HG02623 (cell line): ENCODE data around the gene GBF1.

Experiments used
- ATAC-seq: cut with Tn5 transposase; IDR thresholded peaks from one replicate; pipeline ENCODE4 v1.9.1; 2021; ENCODE audit warnings: moderate library complexity; ENCODE audit not compliant: unreplicated experiment

The GBF1 gene

DNA sequence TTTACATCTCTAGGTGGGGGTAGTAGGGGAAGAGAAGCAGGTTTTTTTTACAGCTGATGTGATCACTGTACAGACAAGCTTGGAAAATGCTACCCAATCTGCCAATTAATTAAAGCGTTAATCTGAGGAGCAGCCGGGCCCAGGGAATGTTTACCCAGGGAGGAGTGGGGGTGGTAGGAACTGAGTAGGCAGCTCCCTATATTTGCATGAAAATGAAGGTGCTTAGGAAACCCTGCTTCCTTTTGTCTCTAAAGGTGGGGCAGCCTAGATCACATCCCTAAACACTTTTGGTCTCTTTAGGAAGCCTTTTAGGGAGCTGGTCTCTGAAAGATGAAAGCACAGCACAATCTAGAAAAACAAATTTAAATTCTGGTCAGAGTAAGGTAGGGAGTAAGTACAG, 97.1 kb downstream of the GBF1 start:
- no peak for ATAC-seq

DNA sequence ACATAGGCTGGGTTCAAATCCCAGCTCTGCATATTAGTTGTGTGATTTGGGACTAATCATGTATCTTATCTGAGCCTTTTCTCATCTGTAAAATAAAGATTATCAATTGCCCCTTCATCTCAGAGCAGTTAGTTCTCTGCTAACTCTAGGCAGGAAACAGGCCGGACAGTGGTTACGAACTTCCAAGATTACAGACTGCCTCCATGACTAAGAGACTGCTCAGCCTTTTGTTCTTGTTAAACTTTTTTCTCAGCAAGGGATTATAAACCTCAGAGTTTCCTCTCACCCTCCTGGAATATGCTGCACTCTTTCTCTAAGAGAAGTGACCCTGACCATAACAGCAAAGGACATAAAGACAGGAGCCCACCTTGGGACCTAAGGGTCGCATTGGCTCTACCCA, 97.6 kb downstream of the GBF1 start:
- no peak for ATAC-seq

- ATAC-seq = no peak
These were observed 98.7 kb downstream of the GBF1 start for GRCh38 chr10:102344067-102344466.

- no peak for ATAC-seq
These were observed 102.0 kb downstream of the GBF1 start for GRCh38 chr10:102347236-102347828.

DNA sequence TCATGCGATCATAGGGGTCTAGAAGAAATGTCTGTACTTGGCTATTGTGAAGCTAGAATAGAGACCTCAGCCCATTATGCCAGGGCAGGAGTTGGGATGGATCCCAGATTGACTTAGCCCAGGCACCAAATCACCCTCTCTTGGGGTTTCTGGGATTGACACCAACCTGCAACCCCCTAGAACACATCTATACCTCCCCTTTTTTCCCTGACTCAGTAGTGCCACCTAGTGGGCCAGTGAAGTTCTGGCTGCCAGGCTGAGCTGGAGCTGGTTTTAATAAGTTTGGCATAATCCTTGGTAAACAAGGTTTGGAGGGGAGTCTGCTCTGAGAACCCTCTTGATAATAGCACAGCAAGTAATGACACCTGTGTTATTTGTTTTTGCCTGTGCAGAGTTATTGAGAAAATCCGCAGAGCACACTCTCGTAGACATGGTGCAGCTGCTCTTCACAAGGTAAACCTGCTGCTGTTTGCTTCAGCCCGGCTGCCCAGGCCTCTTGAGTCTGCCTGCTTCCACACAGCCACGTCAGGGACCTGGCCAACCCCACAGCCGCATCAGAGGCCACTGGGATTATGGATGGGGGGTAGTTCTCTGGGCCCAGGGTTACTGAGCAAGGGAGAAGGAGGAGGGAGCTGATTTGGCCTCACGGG, 106.9 kb downstream of the GBF1 start:
- no peak for ATAC-seq

DNA sequence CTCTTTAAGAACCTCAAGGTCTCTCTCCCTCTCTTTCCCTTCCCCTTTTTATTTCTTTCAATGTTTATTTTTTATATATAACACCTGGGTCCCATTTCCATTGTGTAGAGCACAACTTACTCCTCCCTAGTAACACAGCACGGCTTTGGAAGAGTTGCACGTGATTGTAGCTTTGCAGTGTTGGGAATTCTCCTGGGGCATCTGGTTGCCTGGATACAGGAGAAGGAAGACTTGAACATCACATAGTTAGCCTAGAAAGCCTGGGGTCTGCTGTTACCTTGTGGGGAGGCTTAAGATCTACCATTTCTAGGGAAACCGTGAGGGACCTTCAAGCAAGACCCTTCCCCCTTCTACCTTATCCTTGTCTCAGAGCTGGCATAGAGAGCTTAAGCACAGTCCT, 109.1 kb downstream of the GBF1 start:
- ATAC-seq = no peak

DNA sequence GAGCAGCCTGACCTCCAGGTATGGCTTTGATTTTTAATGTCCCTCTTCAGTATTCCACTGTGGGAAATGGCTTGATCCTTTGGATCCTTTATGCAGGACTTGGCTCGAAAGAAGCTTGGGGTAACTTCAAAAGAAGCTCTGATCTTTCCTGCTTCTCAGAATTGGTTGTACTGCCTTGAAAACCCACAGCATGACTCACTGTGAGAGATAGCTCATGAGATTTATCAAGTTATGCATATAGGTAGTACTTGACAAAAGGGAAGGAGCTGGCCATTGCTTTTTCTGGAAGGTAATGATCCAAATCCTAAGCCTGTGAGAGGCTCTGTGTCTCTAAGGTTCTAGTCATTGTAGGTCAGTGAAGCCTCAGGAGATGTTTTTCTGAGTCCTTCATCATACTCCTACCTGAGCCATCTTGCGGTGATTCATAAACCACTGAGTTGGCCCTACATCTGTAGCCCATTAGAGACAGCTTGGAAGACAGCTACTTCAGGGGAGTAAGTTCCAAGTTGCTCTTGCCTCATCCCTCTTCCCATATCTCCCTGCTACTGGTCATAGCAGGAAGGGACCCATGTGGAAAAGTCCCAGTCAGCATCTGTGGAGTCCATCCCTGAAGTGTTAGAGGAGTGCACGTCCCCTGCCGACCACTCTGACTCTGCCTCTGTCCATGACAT, 113.5 kb downstream of the GBF1 start:
- ATAC-seq = no peak

DNA sequence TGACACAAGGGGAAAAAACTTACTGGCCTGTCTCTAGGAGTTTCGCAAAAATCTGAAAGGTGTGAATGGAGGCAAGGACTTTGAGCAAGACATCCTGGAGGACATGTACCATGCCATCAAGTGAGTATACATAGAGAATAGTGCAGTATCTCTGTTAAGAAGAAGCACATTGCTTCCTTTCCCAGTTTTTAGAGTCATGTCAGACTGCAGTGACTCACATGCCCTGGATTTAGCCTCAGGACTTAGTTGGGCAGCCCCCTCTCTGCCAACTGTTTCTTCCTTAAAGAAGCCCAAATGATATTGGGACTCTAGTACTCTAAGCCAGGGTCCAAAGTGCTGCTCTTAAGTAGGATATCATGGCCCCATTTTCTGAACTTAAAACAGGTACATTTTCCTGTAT, 122.1 kb downstream of the GBF1 start:
- no peak for ATAC-seq

DNA sequence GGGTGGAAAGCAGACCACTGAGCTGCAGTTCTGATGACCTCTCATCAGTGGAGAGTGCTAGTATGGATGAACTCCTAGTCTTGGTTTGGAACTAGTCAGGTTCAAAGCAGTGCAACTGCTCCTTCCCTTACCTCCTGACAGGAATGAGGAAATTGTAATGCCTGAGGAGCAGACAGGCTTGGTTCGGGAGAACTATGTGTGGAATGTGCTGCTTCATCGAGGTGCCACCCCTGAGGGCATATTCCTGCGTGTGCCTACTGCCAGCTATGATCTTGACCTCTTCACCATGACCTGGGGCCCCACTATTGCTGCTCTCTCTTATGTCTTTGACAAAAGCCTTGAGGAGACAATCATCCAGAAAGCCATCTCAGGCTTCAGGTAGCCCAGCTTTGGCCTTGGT, 122.7 kb downstream of the GBF1 start:
- ATAC-seq = no peak

GRCh38 chr10:102371295-102371694, 126.0 kb downstream of the GBF1 start:
- ATAC-seq = no peak

DNA sequence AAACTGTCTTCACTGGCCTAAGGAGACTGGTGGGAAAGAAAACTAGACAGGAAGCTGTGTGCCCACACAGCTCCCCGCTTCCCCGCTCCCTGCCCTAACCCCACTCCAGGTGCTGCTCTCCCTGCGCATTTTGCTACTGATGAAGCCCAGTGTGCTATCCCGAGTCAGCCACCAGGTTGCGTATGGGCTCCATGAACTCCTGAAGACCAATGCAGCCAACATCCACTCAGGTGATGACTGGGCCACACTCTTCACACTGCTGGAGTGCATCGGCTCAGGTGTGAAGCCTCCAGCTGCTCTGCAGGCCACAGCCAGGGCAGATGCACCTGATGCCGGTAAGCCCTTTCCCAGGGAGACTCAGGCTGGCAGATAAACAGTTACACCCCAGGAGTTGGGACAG, 129.9 kb downstream of the GBF1 start:
- ATAC-seq = no peak

DNA sequence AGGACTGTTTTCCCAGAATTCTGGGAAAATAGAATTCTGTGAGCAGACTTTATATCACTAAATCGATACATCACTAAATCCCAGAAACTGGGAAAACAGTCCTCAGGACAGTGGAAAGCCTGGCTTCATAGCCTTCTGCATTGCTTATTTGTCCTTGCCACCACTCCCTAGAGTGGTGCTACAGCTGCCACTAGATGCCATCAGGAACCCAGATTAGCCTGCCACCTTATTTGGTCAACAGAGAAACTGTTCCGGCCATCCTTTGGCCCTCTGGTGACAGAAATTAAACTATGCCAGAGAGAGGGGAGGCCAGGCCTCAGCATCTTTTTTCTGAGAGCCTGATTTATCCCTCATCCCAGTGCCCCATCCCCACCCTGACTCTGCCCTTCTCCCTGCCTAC, 130.5 kb downstream of the GBF1 start:
- no peak for ATAC-seq

- ATAC-seq = no peak
These were observed 131.6 kb downstream of the GBF1 start for GRCh38 chr10:102376901-102377300.

- ATAC-seq = no peak
These were observed 134.1 kb downstream of the GBF1 start for GRCh38 chr10:102379383-102379782.

DNA sequence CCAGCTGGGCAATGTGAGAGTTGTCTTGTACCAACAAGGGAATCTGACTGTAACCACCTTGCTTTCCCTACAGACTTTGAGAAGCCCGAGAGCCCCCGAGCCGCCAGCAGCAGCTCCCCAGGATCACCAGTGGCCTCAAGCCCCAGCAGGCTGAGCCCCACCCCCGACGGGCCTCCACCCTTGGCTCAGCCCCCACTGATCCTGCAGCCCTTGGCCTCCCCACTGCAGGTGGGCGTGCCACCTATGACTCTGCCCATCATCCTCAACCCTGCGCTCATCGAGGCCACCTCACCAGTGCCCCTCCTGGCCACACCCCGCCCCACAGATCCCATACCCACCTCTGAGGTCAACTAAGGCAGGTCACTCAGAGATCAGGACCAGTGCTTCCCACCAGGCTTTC, 136.7 kb downstream of the GBF1 start:
- ATAC-seq = no peak

DNA sequence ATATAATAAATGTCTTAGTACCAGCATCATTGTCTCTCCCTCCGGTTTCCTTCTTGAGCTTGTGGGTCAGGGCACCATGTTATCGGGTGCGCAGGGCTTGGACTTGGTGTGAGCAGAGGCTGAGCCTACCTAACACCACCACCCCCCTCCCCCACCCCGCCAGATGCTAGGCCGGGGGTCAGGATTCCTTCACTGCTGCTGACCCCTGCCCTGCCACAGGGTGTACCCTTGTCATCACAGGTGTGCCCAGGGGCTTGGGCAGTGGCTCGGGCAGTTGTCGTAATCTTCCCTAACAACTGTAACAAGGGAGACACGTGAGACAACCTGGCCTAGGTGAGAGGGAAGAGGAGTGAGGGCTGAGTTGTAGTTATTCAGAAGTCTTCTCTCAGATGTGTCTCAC, 137.5 kb downstream of the GBF1 start:
- no peak for ATAC-seq

- no peak for ATAC-seq
These were observed 138.7 kb downstream of the GBF1 start for GRCh38 chr10:102384053-102384452.

GRCh38 chr10:102384606-102385429, 139.5 kb downstream of the GBF1 start:
- ATAC-seq = no peak

DNA sequence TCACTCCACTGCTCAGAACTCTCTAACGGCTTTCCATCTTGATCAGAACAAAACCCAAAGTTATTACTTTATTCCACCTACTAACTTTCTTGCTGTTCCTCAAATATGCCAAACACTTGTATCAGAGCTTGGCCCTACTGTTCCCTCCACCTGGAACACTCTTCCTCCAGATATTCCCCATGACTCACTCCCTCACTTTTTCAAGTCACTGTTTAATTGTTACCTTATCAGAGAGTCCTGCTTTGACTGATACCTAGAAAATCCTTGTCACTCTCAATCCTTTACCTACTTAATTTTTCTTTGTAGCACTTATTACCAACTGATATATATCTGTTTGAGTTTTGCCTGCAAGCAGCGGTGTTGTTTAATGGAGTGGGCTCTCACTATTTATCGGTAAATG, 144.6 kb downstream of the GBF1 start:
- no peak for ATAC-seq

GRCh38 chr10:102392306-102392705, 147.0 kb downstream of the GBF1 start:
- no peak for ATAC-seq

DNA sequence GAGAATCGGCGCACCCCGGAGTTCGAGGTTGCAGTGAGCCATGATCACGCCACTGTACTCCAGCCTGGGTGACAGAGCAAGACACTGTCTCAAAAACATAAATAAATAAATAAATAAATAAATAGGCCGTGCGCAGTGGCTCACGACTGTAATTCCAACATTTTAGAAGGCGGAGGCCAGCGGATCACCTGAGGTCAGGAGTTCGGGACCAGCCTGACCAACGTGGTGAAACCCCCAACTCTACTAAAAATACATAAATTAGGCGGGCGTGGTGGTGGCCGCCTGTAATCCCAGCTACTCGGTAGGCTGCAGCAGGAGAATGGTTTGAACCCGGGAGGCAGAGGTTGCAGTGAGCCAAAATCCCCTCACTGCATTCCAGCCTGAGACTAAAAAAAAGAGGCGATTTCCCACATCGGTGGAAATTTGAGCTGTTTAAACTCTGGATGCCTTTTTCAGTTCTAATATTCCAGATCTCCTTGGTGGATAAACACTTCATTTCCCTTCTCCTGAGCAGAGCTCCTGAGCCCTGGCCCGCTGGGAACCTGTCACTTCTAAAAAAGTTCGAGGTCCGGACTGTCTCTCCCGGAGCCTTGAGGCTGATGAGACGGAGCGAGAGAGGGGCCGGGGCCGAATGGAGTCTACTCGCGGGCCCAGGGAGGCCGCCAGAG, 148.2 kb downstream of the GBF1 start:
- ATAC-seq = no peak
